WERI-Rb-1 (cell line): ENCODE data around the gene WBP11.

Source experiments
- DNase-seq: peaks from one replicate; pipeline ENCODE4 v3.0.0-alpha.2; 2020
- H3K27ac ChIP-seq: fragments of 250-450 bp; sonication (Bioruptor Pico); 2 replicates; pipeline ENCODE4 v1.5.1; 2020; ENCODE audit warnings: mild to moderate bottlenecking, moderate library complexity
- H3K27me3 ChIP-seq: fragments of 250-450 bp; sonication (Bioruptor Pico); 2 replicates; pipeline ENCODE4 v1.5.1; 2021; ENCODE audit warnings: mild to moderate bottlenecking, low read depth, moderate library complexity; ENCODE audit not compliant: insufficient read depth, severe bottlenecking
- H3K36me3 ChIP-seq: fragments of 250-450 bp; sonication (Bioruptor Pico); 2 replicates; pipeline ENCODE4 v1.5.1; 2020; ENCODE audit warnings: mild to moderate bottlenecking, moderate library complexity
- H3K4me3 ChIP-seq: 2 replicates; pipeline ENCODE4 v1.5.1; 2011; ENCODE audit warnings: low read depth, mild to moderate bottlenecking, control low read depth, low read length
- H3K9me3 ChIP-seq: fragments of 250-450 bp; sonication (Bioruptor Pico); 2 replicates; pipeline ENCODE4 v1.5.1; 2021; ENCODE audit warnings: mild to moderate bottlenecking, moderate library complexity; ENCODE audit not compliant: severe bottlenecking
- CTCF ChIP-seq: IDR thresholded peaks from 2 replicates; pipeline ENCODE4 v1.5.1; 2011; ENCODE audit warnings: low read depth, mild to moderate bottlenecking, control low read depth, inconsistent platforms, low read length

WBP11 gene

GRCh38 chr12:14774074-14774905, 29.0 kb downstream of the WBP11 start:
- no peak overlapping the region for H3K27ac ChIP-seq
- no peak overlapping the region for H3K4me3 ChIP-seq
- no peaks in the 10 kb centered on the region; the same call in 1 of the 2 replicates for H3K36me3 ChIP-seq
- no peak for DNase-seq
- no peaks in the 10 kb centered on the region for H3K27me3 ChIP-seq
- H3K9me3 ChIP-seq, result no peaks in the 10 kb centered on the region
- TF ChIP-seq CTCF, result no peak

- no peaks in the 10 kb centered on the region for H3K27me3 ChIP-seq
- no peaks in the 10 kb centered on the region for H3K9me3 ChIP-seq
- TF ChIP-seq CTCF, result no peak
- no peak for DNase-seq
- peaks cover 2% of the 10 kb centered on the region for H3K36me3 ChIP-seq
- H3K4me3 ChIP-seq, result no peak overlapping the region
- no peak overlapping the region for H3K27ac ChIP-seq
These were observed 29.6 kb downstream of the WBP11 start for GRCh38 chr12:14773685-14774073.

GRCh38 chr12:14772946-14773345, 30.3 kb downstream of the WBP11 start:
- Histone ChIP-seq H3K4me3 (no peak overlapping the region), H3K27ac (no peak overlapping the region), H3K27me3 (no peaks in the 10 kb centered on the region), H3K9me3 (no peaks in the 10 kb centered on the region), H3K36me3 (peaks cover 4% of the 10 kb centered on the region)
- TF ChIP-seq CTCF, result no peak
- DNase-seq, result no peak

GRCh38 chr12:14771651-14772137, 31.6 kb downstream of the WBP11 start:
- Histone ChIP-seq H3K27ac (peak overlapping the region; percentile 98), H3K9me3 (no peaks in the 10 kb centered on the region), H3K27me3 (no peaks in the 10 kb centered on the region), H3K36me3 (peaks cover 4% of the 10 kb centered on the region), H3K4me3 (peak overlapping the region; percentile 86)
- TF ChIP-seq CTCF, result no peak
- no peak for DNase-seq

GRCh38 chr12:14770496-14771461, 32.5 kb downstream of the WBP11 start:
- TF ChIP-seq CTCF, result no peak
- no peaks in the 10 kb centered on the region for H3K27me3 ChIP-seq

More at GRCh38 chr12:14770496-14771461, 32.5 kb downstream of the WBP11 start:
- Histone ChIP-seq H3K4me3 (peak overlapping the region; percentile 86), H3K9me3 (peaks cover 5% of the 10 kb centered on the region), H3K36me3 (peaks cover 4% of the 10 kb centered on the region), H3K27ac (peak overlapping the region; percentile 98)
- DNase-seq, result peak; percentile 94
